HG03558 (cell line): ENCODE measurements around the gene PPT2.

Experiments
- ATAC-seq: cut with Tn5 transposase; IDR thresholded peaks from one replicate; pipeline ENCODE4 v1.9.1; 2021; ENCODE audit warnings: moderate number of reproducible peaks; ENCODE audit not compliant: unreplicated experiment; ENCODE audit errors: extremely low read depth

Gene PPT2

GRCh38 chr6:32153564-32154513 is at the start of gene PPT2:
Gene PPT2 (plus strand): TSS chr6:32154141. CDS start chr6:32154595, 454 bp downstream.
- ATAC-seq, result no peak

GRCh38 chr6:32105433-32105832 is 48.5 kb upstream of the PPT2 start:
- no peak for ATAC-seq

- no peak for ATAC-seq
These were observed 46.5 kb upstream of the PPT2 start for GRCh38 chr6:32107406-32107805.

GRCh38 chr6:32108094-32108627 is 45.8 kb upstream of the PPT2 start:
- no peak for ATAC-seq

GRCh38 chr6:32108727-32109113 is 45.2 kb upstream of the PPT2 start:
- no peak for ATAC-seq

GRCh38 chr6:32109114-32109764 is 44.7 kb upstream of the PPT2 start, which contains the start of gene TNXB:
Gene TNXB (minus strand): TSS chr6:32109338. CDS start chr6:32098198, 11,140 bp downstream.
- no peak for ATAC-seq

GRCh38 chr6:32109765-32110160 is 44.2 kb upstream of the PPT2 start:
- no peak for ATAC-seq

GRCh38 chr6:32110632-32111031 is 43.3 kb upstream of the PPT2 start:
- ATAC-seq, result no peak

GRCh38 chr6:32111424-32112066 is 42.4 kb upstream of the PPT2 start:
- ATAC-seq, result no peak

GRCh38 chr6:32112431-32112980 is 41.4 kb upstream of the PPT2 start:
- ATAC-seq, result no peak

GRCh38 chr6:32113386-32114352 is 40.3 kb upstream of the PPT2 start:
- ATAC-seq, result no peak

- no peak for ATAC-seq
These were observed 39.1 kb upstream of the PPT2 start for GRCh38 chr6:32114796-32115195.

- ATAC-seq, result no peak
These were observed 38.3 kb upstream of the PPT2 start for GRCh38 chr6:32115623-32116022.

GRCh38 chr6:32116674-32117073 is 37.3 kb upstream of the PPT2 start:
- ATAC-seq, result no peak

GRCh38 chr6:32117461-32117860 is 36.5 kb upstream of the PPT2 start:
- ATAC-seq, result no peak

- no peak for ATAC-seq
These were observed 34.9 kb upstream of the PPT2 start for GRCh38 chr6:32118782-32119628.

GRCh38 chr6:32120573-32121059 is 33.3 kb upstream of the PPT2 start:
- ATAC-seq, result no peak

GRCh38 chr6:32123681-32124080 is 30.3 kb upstream of the PPT2 start:
- no peak for ATAC-seq
